Muscle of arm (tissue), 12 donors: ENCODE results near the gene ASTN2. TPM values are rescaled to one million over a fixed set of nuclear protein-coding genes. Genes with fewer than 3 reads are reported as not detected.
"Not testable (repeated sequence)": the region's sequence is repeated elsewhere in the genome, so short reads cannot be mapped to it uniquely, and the experiment has no call there.

Experiments
- DNase-seq: peaks from one replicate; pipeline ENCODE4 v3.0.0-alpha.2; 2013
- polyA plus RNA-seq, 12 donors: library from polyadenylated mRNA; unstranded; fragments of 120-200 nt; gene quantifications; one replicate each; pipeline ENCODE4 v1.2.1, GENCODE V29; 2013; ENCODE audit not compliant: insufficient read length in 12 of 12

The ASTN2 gene
- polyA plus RNA-seq, 12 donors: 3.7 to 15.7 (median 5.5) TPM; not detected in 2

DNA sequence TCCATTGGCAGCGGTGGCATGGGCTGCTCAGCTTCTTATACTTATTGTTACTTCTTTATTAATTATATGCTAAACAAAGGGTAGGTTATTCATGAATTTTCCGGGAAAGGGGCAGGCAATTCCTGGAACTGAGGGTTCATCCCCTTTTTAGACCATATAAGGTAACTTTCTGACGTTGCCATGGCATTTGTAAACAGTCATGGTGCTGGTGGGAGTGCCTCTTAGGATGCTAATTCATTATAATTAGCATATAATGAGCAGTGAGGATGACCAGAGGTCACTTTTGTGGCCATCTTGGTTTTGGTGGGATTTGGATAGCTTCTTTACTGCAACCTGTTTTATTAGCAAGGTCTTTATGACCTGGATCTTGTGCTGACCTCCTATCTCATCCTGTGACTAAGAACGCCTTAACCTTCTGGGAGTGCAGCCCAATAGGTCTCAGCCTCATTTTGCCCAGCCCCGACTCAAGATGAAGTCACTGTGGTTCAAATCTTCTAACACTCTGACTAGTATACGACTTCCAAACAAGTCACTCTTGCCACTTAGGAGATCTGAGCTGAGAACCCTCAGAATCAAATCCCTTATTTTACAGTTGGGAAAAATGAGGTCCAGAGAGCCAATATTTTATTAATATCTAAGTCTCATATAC lies 490.3 kb downstream of the ASTN2 start:
- no peak for DNase-seq

DNA sequence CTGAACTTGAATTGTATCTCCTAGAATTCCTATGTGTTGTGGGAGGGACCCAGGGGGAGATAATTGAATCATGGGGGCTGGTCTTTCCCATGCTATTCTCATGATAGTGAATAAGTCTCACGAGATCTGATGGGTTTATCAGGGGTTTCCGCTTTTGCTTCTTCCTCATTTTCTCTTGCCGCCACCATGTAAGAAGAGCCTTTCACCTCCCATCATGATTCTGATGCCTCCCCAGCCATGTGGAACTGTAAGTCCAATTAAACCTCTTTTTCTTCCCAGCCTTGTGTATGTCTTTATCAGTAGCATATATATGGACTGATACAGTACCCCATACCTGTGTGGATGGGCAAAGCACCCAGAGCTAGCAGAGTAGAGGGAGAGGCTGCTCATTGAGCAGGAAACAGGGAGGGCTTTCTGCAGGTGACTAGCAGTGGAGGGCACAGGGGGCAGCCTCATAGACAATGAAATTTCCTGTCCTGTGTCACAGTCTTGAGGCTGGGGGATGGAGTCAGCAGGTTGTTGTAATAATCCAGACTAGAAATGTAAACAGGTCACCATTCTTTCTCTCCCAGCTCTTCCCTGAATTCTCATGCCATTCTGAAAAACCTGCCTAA lies 496.9 kb downstream of the ASTN2 start:
- not testable (repeated sequence) for DNase-seq

- no peak for DNase-seq
These were observed 501.3 kb downstream of the ASTN2 start for GRCh38 chr9:116913536-116913935.

DNA sequence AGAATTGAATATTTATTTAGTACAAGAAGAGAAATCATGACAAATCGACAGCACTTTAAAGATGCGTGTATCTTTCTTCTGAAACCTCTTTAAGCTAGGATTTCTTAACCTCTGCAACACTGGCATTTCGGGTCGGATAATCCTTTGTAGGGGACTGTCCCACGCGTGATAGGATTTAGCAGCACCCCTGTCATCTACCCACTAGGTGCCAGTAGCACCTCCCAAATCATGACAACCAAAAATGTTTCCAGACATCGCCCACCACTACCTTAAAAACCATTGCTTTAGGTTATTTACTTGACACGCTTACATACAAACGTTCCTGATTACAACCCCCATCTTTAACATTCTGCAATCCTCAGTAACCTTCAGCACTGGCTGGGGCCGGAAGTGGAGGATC lies 504.7 kb downstream of the ASTN2 start:
- no peak for DNase-seq

DNA sequence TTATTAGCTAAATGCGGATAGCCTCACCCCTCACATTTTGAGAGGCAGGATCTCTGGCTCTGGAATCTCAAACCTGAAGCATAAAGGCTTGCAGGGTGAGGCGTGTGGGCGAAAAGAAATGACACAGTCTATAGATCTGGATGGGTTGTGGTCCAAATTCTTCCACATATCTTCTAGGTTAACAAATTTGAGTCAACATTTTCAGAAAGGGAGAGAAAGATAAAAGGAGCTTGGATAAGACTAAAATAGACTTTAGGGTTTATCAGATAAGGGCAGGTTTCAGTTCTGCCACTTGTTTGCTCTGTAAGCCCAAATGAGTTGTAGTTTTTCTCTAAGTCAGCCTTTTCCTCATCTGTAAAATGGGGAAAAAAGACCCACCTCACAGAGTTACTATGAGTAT lies 506.9 kb downstream of the ASTN2 start:
- no peak for DNase-seq

- no peak for DNase-seq
These were observed 509.7 kb downstream of the ASTN2 start for GRCh38 chr9:116905171-116905588.

- DNase-seq: no peak
These were observed 510.7 kb downstream of the ASTN2 start for GRCh38 chr9:116904165-116904564.

DNA sequence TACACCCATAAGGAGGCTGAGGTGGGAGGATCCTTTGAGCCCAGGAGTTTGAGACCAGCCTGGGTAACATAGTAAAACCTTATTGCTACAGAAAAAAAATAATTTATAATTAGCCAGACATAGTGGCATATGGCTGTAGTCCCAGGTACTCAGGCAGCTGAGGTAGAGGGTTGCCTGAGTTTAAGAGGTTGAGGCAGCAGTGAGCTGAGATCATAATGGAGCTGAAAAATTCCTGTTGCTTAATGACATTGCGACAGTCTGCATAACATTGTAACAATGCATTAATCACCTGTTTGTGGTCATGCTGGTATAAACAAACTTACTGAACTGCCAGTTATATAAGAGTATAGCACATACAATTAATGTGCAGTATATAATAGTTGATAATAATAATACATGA lies 513.6 kb downstream of the ASTN2 start:
- DNase-seq: no peak

- DNase-seq: no peak
These were observed 514.3 kb downstream of the ASTN2 start for GRCh38 chr9:116900543-116900942.

- no peak for DNase-seq
These were observed 514.9 kb downstream of the ASTN2 start for GRCh38 chr9:116900007-116900367.

DNA sequence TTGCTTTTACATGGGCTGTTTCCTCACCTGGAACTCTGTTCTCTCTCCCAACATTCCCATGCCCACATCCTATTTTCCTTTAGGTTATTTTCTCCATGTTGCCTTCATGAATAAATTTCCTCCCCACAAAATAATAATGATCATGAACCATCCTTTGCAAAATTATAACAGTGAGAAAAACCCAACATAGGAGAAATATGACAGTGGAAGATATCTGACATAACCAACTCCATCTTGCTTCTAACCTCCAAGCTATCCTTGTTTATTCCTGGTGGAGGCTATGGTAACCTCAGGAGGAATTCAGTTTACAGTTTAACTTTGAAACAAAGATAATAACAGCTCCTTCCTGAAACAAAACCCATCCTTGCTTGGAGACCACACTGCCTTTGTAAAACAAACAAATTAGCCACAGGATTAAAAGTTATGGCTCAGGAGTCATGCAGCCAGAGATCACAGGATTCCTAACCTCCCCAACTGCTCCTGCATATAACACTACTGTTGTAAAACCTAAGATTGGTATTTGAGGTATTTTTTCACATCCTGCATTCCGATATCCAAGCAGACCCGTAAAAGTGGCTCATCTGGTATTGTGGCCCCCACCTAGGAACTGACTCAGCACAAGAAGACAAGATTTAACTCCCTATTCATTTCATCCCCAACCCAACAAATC lies 515.4 kb downstream of the ASTN2 start:
- DNase-seq: no peak

GRCh38 chr9:116898131-116898530 lies 516.7 kb downstream of the ASTN2 start:
- not testable (repeated sequence) for DNase-seq

- no peak for DNase-seq
These were observed 517.7 kb downstream of the ASTN2 start for GRCh38 chr9:116897201-116897600.

DNA sequence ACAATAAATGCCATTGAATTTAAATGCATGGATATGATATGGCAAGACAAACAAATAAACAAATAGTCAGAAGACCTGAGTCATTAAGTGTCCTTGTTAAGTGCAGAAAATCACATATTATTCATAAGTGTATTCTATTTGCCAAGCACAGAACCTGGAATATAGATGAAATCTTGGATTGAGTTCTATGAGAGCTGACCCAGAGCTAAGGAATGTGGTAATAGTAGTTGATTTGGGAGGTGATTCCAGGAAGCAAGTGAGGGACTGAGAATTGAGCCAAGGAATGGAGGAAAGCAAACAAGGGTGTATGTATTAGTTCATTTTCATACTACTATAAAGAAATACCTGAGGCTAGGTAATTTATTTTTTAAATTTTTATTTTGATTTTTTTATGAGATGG lies 518.9 kb downstream of the ASTN2 start:
- DNase-seq: no peak

- no peak for DNase-seq
These were observed 523.4 kb downstream of the ASTN2 start for GRCh38 chr9:116891424-116891823.

DNA sequence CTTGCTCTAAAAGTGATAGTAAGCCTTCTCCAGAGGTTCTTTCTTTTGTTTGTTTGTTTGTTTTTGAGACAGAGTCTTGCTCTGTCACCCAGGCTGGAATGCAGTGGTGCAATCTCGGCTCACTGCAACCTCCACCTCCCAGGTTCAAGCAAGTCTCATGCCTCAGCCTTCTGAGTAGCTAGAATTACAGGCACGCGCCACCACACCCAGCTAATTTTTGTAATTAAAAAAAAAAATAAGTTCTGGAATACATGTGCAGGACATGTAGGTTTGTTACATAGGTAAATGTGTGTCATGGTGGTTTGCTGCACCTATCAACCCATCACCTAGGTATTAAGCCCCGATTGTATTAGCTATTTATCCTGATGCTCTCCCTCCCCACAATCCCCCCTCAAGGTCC lies 526.4 kb downstream of the ASTN2 start:
- DNase-seq: not testable (repeated sequence)

DNA sequence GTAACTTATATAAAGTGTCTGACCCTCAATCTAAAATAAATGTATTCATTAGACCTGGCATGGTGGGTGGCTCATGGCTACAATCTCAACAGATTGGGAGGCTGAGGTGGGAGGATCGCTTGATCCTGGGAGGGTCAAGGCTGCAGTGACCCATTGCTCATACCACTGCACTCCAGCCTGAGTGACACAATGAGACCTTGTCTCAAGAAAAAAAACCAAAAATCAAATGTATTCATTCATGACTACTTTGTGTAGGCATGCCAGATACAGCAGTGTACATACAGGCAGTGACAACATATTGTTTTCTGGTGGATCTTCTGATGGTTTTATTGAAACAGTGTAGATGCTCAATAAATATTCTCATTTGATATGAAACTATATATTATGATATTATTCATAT lies 526.8 kb downstream of the ASTN2 start:
- no peak for DNase-seq

GRCh38 chr9:116883676-116884075 lies 531.2 kb downstream of the ASTN2 start:
- no peak for DNase-seq

DNA sequence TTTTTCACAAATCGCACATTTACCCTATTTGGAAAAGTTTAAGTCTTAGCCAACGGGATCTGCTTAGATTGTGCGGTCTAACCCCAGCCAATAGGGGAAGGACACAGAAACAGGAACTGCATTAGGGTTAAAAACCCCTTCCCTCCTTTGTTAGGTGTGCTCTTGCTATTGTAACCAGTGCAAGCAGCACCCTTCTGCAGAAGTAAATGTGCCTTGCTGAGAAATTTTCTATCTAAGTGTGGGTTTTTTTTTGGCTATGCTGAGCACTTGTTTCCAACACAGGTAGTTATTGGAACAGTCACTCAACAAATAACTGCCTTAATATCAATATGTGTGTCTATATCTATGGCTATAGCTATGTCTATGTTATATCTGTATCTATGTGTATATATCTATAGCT lies 537.8 kb downstream of the ASTN2 start:
- DNase-seq: no peak

DNA sequence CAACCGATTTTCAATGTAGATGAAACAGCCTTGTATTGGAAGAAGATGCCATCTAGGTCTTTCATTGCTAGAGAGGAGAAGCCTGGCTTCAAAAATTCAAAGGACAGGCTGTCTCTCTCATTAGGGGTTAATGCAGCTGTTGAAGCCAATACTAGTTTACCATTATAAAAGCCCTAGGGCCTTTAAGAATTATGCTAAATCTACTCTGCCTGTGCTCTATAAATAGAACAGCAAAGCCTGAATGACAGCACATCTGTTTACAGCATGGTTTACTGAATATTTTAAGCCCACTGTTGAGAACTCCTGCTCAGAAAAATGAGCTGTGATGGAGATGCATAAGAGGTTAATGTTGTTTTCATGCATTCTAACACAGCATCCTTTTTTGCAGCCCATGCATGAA lies 539.3 kb downstream of the ASTN2 start:
- DNase-seq: no peak

- no peak for DNase-seq
These were observed 540.6 kb downstream of the ASTN2 start for GRCh38 chr9:116873937-116874914.

- no peak for DNase-seq
These were observed 541.4 kb downstream of the ASTN2 start for GRCh38 chr9:116873491-116873890.
